GM12878 (cell line): Measurements from ENCODE around the gene RARA. TPM values are rescaled to one million over a fixed set of nuclear protein-coding genes. Genes with fewer than 3 reads are reported as not detected.

ENCODE experiments used
- ATAC-seq: fragments of 200-7000 bp; cut with Tn5 transposase; 3 replicates; pipeline ENCODE4 v1.9.1; 2020; ENCODE audit warnings: mild to moderate bottlenecking, moderate library complexity
- BruUV-seq: library from RNA; stranded (reverse); fragments of 400-500 nt; replicated peaks from 2 replicates; lab custom pipeline; 2021; lab: Mats Ljungman, UMichigan
- CTCF ChIA-PET: fragments of 300-600 bp; sonication (Branson Sonifier 250); formaldehyde crosslinking; extraction: SDS; loops from one replicate; lab custom pipeline; 2021; ENCODE audit warnings: inconsistent platforms; lab: Yijun Ruan, JAX
- POLR2A ChIA-PET: fragments of 350-600 bp; formaldehyde crosslinking; extraction: SDS; loops from one replicate; lab custom pipeline; 2021; ENCODE audit warnings: inconsistent platforms; lab: Charles Lee
- RAD21 ChIA-PET: fragments of 300-600 bp; sonication (Branson Sonifier 250); formaldehyde crosslinking; loops from one replicate; lab custom pipeline; 2023; ENCODE audit warnings: antibody characterized with exemption; ENCODE audit not compliant: unreplicated experiment; lab: Charles Lee
- SMC1A ChIA-PET: fragments of 300-600 bp; sonication (Branson Sonifier 250); formaldehyde crosslinking; loops from one replicate; lab custom pipeline; 2023; ENCODE audit not compliant: unreplicated experiment, uncharacterized antibody; lab: Charles Lee
- DNase-seq: peaks from one replicate; pipeline ENCODE4 v3.0.0-alpha.2; 2011; ENCODE audit warnings: low read depth, low spot score
- FAIRE-seq: peaks from 3 replicates; lab custom pipeline; 2011; peaks lifted over from hg19 to GRCh38; lab: Jason Lieb, UNC
- H2AFZ ChIP-seq: 2 replicates; pipeline ENCODE4 v1.6.0; 2011; ENCODE audit warnings: low read depth, low read length, control low read depth; ENCODE audit not compliant: control insufficient read depth
- H3K27ac ChIP-seq: 2 replicates; pipeline ENCODE4 v1.5.1; 2011; ENCODE audit warnings: control low read depth; ENCODE audit not compliant: control insufficient read depth, insufficient read depth
- H3K27me3 ChIP-seq, 2 experiments: replicated peaks in 1 of 2; 2 replicates each; pipeline versions ENCODE4 v1.6.0 to v1.6.1; 2011; ENCODE audit warnings: low read length in 1 of 2; ENCODE audit not compliant: control insufficient read depth in 2 of 2, insufficient read depth in 2 of 2
- H3K36me3 ChIP-seq, 2 experiments: 2 replicates each; pipeline ENCODE4 v1.5.1; 2011; ENCODE audit warnings: low read length in 1 of 2; ENCODE audit not compliant: control insufficient read depth in 2 of 2, insufficient read depth in 2 of 2
- H3K4me1 ChIP-seq: 2 replicates; pipeline ENCODE4 v1.6.1; 2011; ENCODE audit warnings: mild to moderate bottlenecking, low read length, moderate library complexity, mixed read lengths; ENCODE audit not compliant: control insufficient read depth, insufficient read depth
- H3K4me2 ChIP-seq: 2 replicates; pipeline ENCODE4 v1.6.0; 2011; ENCODE audit warnings: control low read depth; ENCODE audit not compliant: control insufficient read depth, insufficient read depth
- H3K4me3 ChIP-seq: fragments of 200-600 bp; sonication (generic); 2 replicates; pipeline ENCODE4 v1.5.1; 2016
- H3K79me2 ChIP-seq: 2 replicates; pipeline ENCODE4 v1.6.0; 2011; ENCODE audit warnings: low read length; ENCODE audit not compliant: control insufficient read depth, insufficient read depth
- H3K9ac ChIP-seq: 2 replicates; pipeline ENCODE4 v1.8.0; 2011; ENCODE audit warnings: low read length, control low read depth, mixed read lengths; ENCODE audit not compliant: control insufficient read depth, insufficient read depth
- H3K9me3 ChIP-seq: replicated peaks from 3 replicates; pipeline ENCODE4 v1.5.1; 2011; ENCODE audit warnings: mild to moderate bottlenecking, low read length; ENCODE audit not compliant: control insufficient read depth, insufficient read depth
- H4K20me1 ChIP-seq: 2 replicates; pipeline ENCODE4 v1.6.0; 2011; ENCODE audit not compliant: control insufficient read depth, insufficient read depth
- BHLHE40 ChIP-seq, 2 experiments: fragments of 450-650 bp in 1 of 2; IDR thresholded peaks; 2 replicates each; pipeline ENCODE4 v1.6.1; 2011 to 2017; ENCODE audit warnings: low read depth in 2 of 2, borderline replicate concordance in 1 of 2, improper control_type of control experiment in 1 of 2, low read length in 1 of 2, mild to moderate bottlenecking in 1 of 2
- CBX3 ChIP-seq: fragments of 200-600 bp; sonication (generic); IDR thresholded peaks from 2 replicates; pipeline ENCODE4 v1.6.1; 2016; ENCODE audit warnings: low read depth, borderline replicate concordance
- CREB1 ChIP-seq: IDR thresholded peaks from 2 replicates; pipeline ENCODE4 v1.6.1; 2012; ENCODE audit warnings: low read depth, mild to moderate bottlenecking, inconsistent platforms
- CREM ChIP-seq: IDR thresholded peaks from 2 replicates; pipeline ENCODE4 v1.6.1; 2014; ENCODE audit warnings: antibody characterized with exemption, low read depth
- GATAD2B ChIP-seq: fragments of 450-650 bp; conservative IDR thresholded peaks from 2 replicates; pipeline ENCODE4 v1.6.1; 2017; ENCODE audit warnings: low read depth, mild to moderate bottlenecking, moderate library complexity
- HCFC1 ChIP-seq: fragments of 150-350 bp; IDR thresholded peaks from 2 replicates; pipeline ENCODE4 v1.6.1; 2014; ENCODE audit warnings: low read length
- KLF5 ChIP-seq: fragments of 450-650 bp; IDR thresholded peaks from 2 replicates; pipeline ENCODE4 v1.6.1; 2014; ENCODE audit warnings: mild to moderate bottlenecking; ENCODE audit not compliant: partially characterized antibody
- MYC ChIP-seq: IDR thresholded peaks from 2 replicates; pipeline ENCODE4 v1.6.1; 2011; ENCODE audit warnings: mild to moderate bottlenecking, low read length, moderate library complexity, inconsistent platforms; ENCODE audit not compliant: insufficient read depth, insufficient replicate concordance, insufficient read length, severe bottlenecking
- NFYB ChIP-seq: IDR thresholded peaks from 2 replicates; pipeline ENCODE4 v1.6.1; 2011; ENCODE audit warnings: low read depth, mild to moderate bottlenecking, low read length, improper control_type of control experiment, moderate library complexity; ENCODE audit not compliant: insufficient read depth
- POLR2AphosphoS5 ChIP-seq: IDR thresholded peaks from 2 replicates; pipeline ENCODE4 v1.6.1; 2011; ENCODE audit warnings: mild to moderate bottlenecking, low read length, inconsistent platforms
- RCOR1 ChIP-seq: conservative IDR thresholded peaks from 2 replicates; pipeline ENCODE4 v1.6.1; 2012; ENCODE audit warnings: low read depth, low read length, improper control_type of control experiment
- SKIL ChIP-seq: fragments of 450-650 bp; IDR thresholded peaks from 2 replicates; pipeline ENCODE4 v1.6.1; 2017; ENCODE audit warnings: mild to moderate bottlenecking, low read depth, inconsistent platforms; ENCODE audit not compliant: poor library complexity, severe bottlenecking
- SMARCA5 ChIP-seq: fragments of 450-650 bp; IDR thresholded peaks from 2 replicates; pipeline ENCODE4 v1.6.1; 2017; ENCODE audit warnings: mild to moderate bottlenecking
- SP1 ChIP-seq: IDR thresholded peaks from one replicate; pipeline ENCODE4 v1.6.1; 2011; ENCODE audit warnings: low read depth, low read length
- TAF1 ChIP-seq: IDR thresholded peaks from 2 replicates; pipeline ENCODE4 v1.6.1; 2011; ENCODE audit warnings: mild to moderate bottlenecking, low read depth, low read length, borderline replicate concordance
- TCF12 ChIP-seq: IDR thresholded peaks from 2 replicates; pipeline ENCODE4 v1.6.1; 2011; ENCODE audit warnings: low read depth, mild to moderate bottlenecking, low read length
- TCF3 ChIP-seq: IDR thresholded peaks from 2 replicates; pipeline ENCODE4 v1.6.1; 2012; ENCODE audit warnings: low read depth, mild to moderate bottlenecking, low read length, borderline replicate concordance; ENCODE audit not compliant: insufficient read depth
- ZBTB33 ChIP-seq: fragments of 450-650 bp; IDR thresholded peaks from 2 replicates; pipeline ENCODE4 v1.6.1; 2017; ENCODE audit warnings: mild to moderate bottlenecking
- ZNF384 ChIP-seq: IDR thresholded peaks from 2 replicates; pipeline ENCODE4 v1.6.1; 2012; ENCODE audit warnings: low read depth, mild to moderate bottlenecking, low read length, improper control_type of control experiment, borderline replicate concordance
- WGBS: methylation state at CpG from one replicate; pipeline ENCODE4 v1.1.6; 2016; ENCODE audit warnings: low lambda C conversion rate; ENCODE audit not compliant: insufficient replicate concordance, insufficient coverage; ENCODE audit errors: missing lambda C conversion rate; 5-methylcytosine and 5-hydroxymethylcytosine counted together
- in situ Hi-C: fragments of 300-500 bp; cut with MboI; formaldehyde crosslinking; loops from 9 replicates; pipeline ENCODE4 v1.14.3; 2018; ENCODE audit warnings: mixed read lengths
- intact Hi-C: fragments of 100-400 bp; cut with micrococcal nuclease; formaldehyde crosslinking; loops from one replicate; pipeline ENCODE4 v1.14.2; 2022; ENCODE audit not compliant: unreplicated experiment
- polyA plus RNA-seq, 11 experiments: library from polyadenylated mRNA; depleted of rRNA in 4 of 11; unstranded in 6 of 11; stranded (reverse) in 5 of 11; fragments of >200 nt; fragmentation: Nextera tagmentation in 4 of 11; fragmentation: Illumina TruSeq in 1 of 11; extraction: Ambion mirVana in 4 of 11; extraction: Trizol in 1 of 11; gene quantifications; 1 replicate in 1 of 11; 2 replicates in 10 of 11; pipeline versions ENCODE4 v1.2.1 to v1.2.3, GENCODE V29; 2011 to 2016; ENCODE audit warnings: inconsistent platforms in 2 of 11, missing spikeins in 2 of 11, low read depth in 1 of 11
- total RNA-seq, 4 experiments: library from RNA; depleted of rRNA in 3 of 4; stranded (reverse); fragments of >200 nt in 3 of 4; fragmentation: Illumina TruSeq in 1 of 4; extraction: Trizol in 1 of 4; gene quantifications; 2 replicates each; pipeline versions ENCODE4 v1.2.1 to v1.2.3, GENCODE V29; 2013 to 2021

The RARA gene
- total and polyA plus RNA-seq, 10 of the 15 experiments (the other 5 are each of a cell fraction or from before 2014, with no cell fraction given), result 0.13 to 33.6 (median 13.6) TPM

- peak overlapping the region; percentile 75 for H3K9ac ChIP-seq
- FAIRE-seq, result peak; percentile 57
- ChIA-PET SMC1A (interaction anchor here (1.1 to 11.2 kb wide), 8 partner anchors 9 to 37 kb away, joined by 3 to 172 read pairs (median 4); partner anchors contain the start of gene RARA), RAD21 (interaction anchor here (0.7 to 12.6 kb wide), 8 partner anchors 11 to 313 kb away, joined by 3 to 156 read pairs (median 6); partner anchors contain the start of gene RARA), CTCF (interaction anchor here (0.9 to 6.6 kb wide), 15 partner anchors 7 to 124 kb away, joined by 3 to 58 read pairs (median 5); partner anchors contain the start of gene RARA), POLR2A (interaction anchor here (0.7 to 7.0 kb wide), 8 partner anchors 9 to 187 kb away, joined by 3 to 123 read pairs (median 4); partner anchors contain the start of genes RARA and WIPF2)
- WGBS, result 3% methylated on average over 17 of the region's 17 CpGs
- H4K20me1 ChIP-seq, result no peaks in the 10 kb centered on the region
- peaks cover 68% of the 10 kb centered on the region for H3K4me1 ChIP-seq
- intact Hi-C loops (no loop called here), in situ Hi-C loops (loop anchor here (10.0 kb wide), 1 partner anchor 1349 kb away; no protein-coding TSS in a partner anchor)
- H3K36me3 ChIP-seq, result peaks cover 6% of the 10 kb centered on the region in 2 experiments; a peak in 2 of 4 replicates
- peaks cover 96% of the 10 kb centered on the region for H3K79me2 ChIP-seq
- ATAC-seq, result peak; percentile 50
- peak overlapping the region; percentile 100 for H3K4me2 ChIP-seq
- H3K4me3 ChIP-seq, result peak overlapping the region; percentile 74
- BruUV-seq, result TSS peak; percentile 26
- no peaks in the 10 kb centered on the region for H3K9me3 ChIP-seq
- no peaks in the 10 kb centered on the region for H3K27me3 ChIP-seq
- no peak for DNase-seq
- peak overlapping the region; percentile 96 for H3K27ac ChIP-seq
- no peak overlapping the region for H2AFZ ChIP-seq
- peak; percentile 70 for TF ChIP-seq SMARCA5
- TF ChIP-seq NFYB, result no peak
- TF ChIP-seq CREB1, result no peak
- 0 out of 2 replicates have a peak, but pooled peaks have one; percentile 41 for TF ChIP-seq GATAD2B
- no peak for TF ChIP-seq KLF5
- no peak for TF ChIP-seq TAF1
- no peak for TF ChIP-seq ZNF384
- no peak for TF ChIP-seq HCFC1
- peak; percentile 23 for TF ChIP-seq SP1
- no peak for TF ChIP-seq CBX3
- peak; percentile 50; the same call in 1 of the 2 replicates for TF ChIP-seq CREM
- TF ChIP-seq TCF12, result 0 out of 2 replicates have a peak, but pooled peaks have one; percentile 23
- TF ChIP-seq ZBTB33, result no peak
- 0 out of 2 replicates have a peak, but pooled peaks have one; percentile 55 for TF ChIP-seq TCF3
- no peak for TF ChIP-seq MYC
- TF ChIP-seq BHLHE40 (IDR thresholded peaks at IDR 0.05; ENCODE audit: borderline replicate concordance in 1 of 2, low read depth in 2 of 2, low read length in 1 of 2), result peak; percentile 5 to 24; a peak in 1 of 4 replicates
- peak; percentile 37; the same call in 1 of the 2 replicates for TF ChIP-seq POLR2AphosphoS5
- peak; percentile 15 for TF ChIP-seq SKIL
- TF ChIP-seq RCOR1, result peak; percentile 76
Observed at GRCh38 chr17:40326014-40326831, 17.2 kb downstream of the RARA start.
